ENCODE measurements around the gene ADAMTS16.

- TF ChIP-seq EZH2 (IDR thresholded peaks at IDR 0.05; ENCODE audit: borderline replicate concordance, low read depth, low read length, poor library complexity, severe bottlenecking) (no peak), CTCF (conservative IDR thresholded peaks at IDR 0.05; ENCODE audit: low read depth, low read length) (no peak)
Observed at GRCh38 chr5:5351288-5351979, 211.3 kb downstream of the ADAMTS16 start.
